Calu3 (cell line): ENCODE results near the gene PEX6. TPM values are rescaled to one million over a fixed set of nuclear protein-coding genes. Genes with fewer than 3 reads are reported as not detected.

Source experiments
- BruUV-seq: library from RNA; stranded (reverse); fragments of 400-500 nt; replicated peaks from 2 replicates; lab custom pipeline; 2021; lab: Mats Ljungman, UMichigan
- CTCF ChIA-PET: fragments of 300-600 bp; sonication (Branson Sonifier 250); formaldehyde crosslinking; loops from one replicate; lab custom pipeline; 2022; ENCODE audit warnings: antibody characterized with exemption; lab: Charles Lee
- DNase-seq: peaks from one replicate; pipeline ENCODE4 v3.0.0; 2022
- H3K27ac Mint-ChIP-seq: one replicate; pipeline ENCODE4 v1.8.0; 2022; ENCODE audit warnings: mixed read lengths; ENCODE audit not compliant: unreplicated experiment
- H3K27me3 Mint-ChIP-seq: one replicate; pipeline ENCODE4 v1.8.0; 2022; ENCODE audit warnings: mixed read lengths; ENCODE audit not compliant: unreplicated experiment
- H3K36me3 Mint-ChIP-seq: one replicate; pipeline ENCODE4 v1.8.0; 2022; ENCODE audit warnings: mild to moderate bottlenecking, moderate library complexity, mixed read lengths; ENCODE audit not compliant: insufficient read depth, unreplicated experiment
- H3K4me1 Mint-ChIP-seq: one replicate; pipeline ENCODE4 v1.8.0; 2022; ENCODE audit warnings: mild to moderate bottlenecking, low read depth, mixed read lengths; ENCODE audit not compliant: unreplicated experiment
- H3K4me3 Mint-ChIP-seq: one replicate; pipeline ENCODE4 v1.8.0; 2022; ENCODE audit warnings: mild to moderate bottlenecking, low read depth, moderate library complexity, mixed read lengths; ENCODE audit not compliant: unreplicated experiment
- H3K9me3 Mint-ChIP-seq: one replicate; pipeline ENCODE4 v1.8.0; 2022; ENCODE audit warnings: low read depth, mixed read lengths; ENCODE audit not compliant: unreplicated experiment
- CTCF ChIP-seq: fragments of 200-600 bp; IDR thresholded peaks from one replicate; pipeline ENCODE4 v1.8.0; 2022; ENCODE audit warnings: antibody characterized with exemption; ENCODE audit not compliant: unreplicated experiment
- intact Hi-C: fragments of 100-400 bp; cut with micrococcal nuclease; formaldehyde crosslinking; loops from one replicate; pipeline ENCODE4 v1.10.0; 2022; ENCODE audit not compliant: unreplicated experiment
- total RNA-seq: library from RNA; stranded (reverse); gene quantifications from 2 replicates; pipeline ENCODE4 v1.2.3, GENCODE V29; 2022

PEX6 gene
- total RNA-seq, 1 experiment from 2014 or later, result 27.8 TPM

GRCh38 chr6:43016943-43017334, 38.0 kb upstream of the PEX6 start:
- Mint-ChIP-seq H3K9me3 (no peaks in the 10 kb centered on the region), H3K27me3 (no peaks in the 10 kb centered on the region), H3K27ac (no peak overlapping the region), H3K4me1 (peaks cover 25% of the 10 kb centered on the region), H3K4me3 (no peak overlapping the region), H3K36me3 (peaks cover 49% of the 10 kb centered on the region)
- DNase-seq, result no peak
- intact Hi-C loops, result no loop called here
- CTCF ChIA-PET, result interaction anchor here (0.6 kb wide), 1 partner anchor 66 kb away, joined by 4 read pairs; no protein-coding TSS in a partner anchor
- BruUV-seq, result no TSS peak
- no peak for TF ChIP-seq CTCF

GRCh38 chr6:43016176-43016942, 37.4 kb upstream of the PEX6 start:
- H3K27ac Mint-ChIP-seq, result no peak overlapping the region
- H3K4me1 Mint-ChIP-seq, result peaks cover 28% of the 10 kb centered on the region
- DNase-seq, result no peak

GRCh38 chr6:43014434-43014909, 35.5 kb upstream of the PEX6 start:
- Mint-ChIP-seq H3K36me3 (peaks cover 39% of the 10 kb centered on the region), H3K4me3 (peak overlapping the region; percentile 97), H3K4me1 (peaks cover 28% of the 10 kb centered on the region), H3K27me3 (no peaks in the 10 kb centered on the region), H3K27ac (peak overlapping the region; percentile 85), H3K9me3 (no peaks in the 10 kb centered on the region)
- intact Hi-C loops, result no loop called here
- no peak for TF ChIP-seq CTCF
- no peak for DNase-seq
- CTCF ChIA-PET, result interaction anchor here (0.6 to 2.8 kb wide), 11 partner anchors 12 to 294 kb away, joined by 3 to 15 read pairs (median 4); partner anchors contain the start of genes CNPY3, CRIP3, CUL7 and KLC4
- no TSS peak for BruUV-seq

More at GRCh38 chr6:43016176-43016942, 37.4 kb upstream of the PEX6 start:
- no peaks in the 10 kb centered on the region for H3K27me3 Mint-ChIP-seq
- no peaks in the 10 kb centered on the region for H3K9me3 Mint-ChIP-seq
- intact Hi-C loops, result no loop called here
- peaks cover 49% of the 10 kb centered on the region for H3K36me3 Mint-ChIP-seq
- CTCF ChIA-PET, result interaction anchor here (0.6 kb wide), 2 partner anchors 66 to 271 kb away, joined by 4 read pairs; partner anchors contain the start of gene TBCC
- H3K4me3 Mint-ChIP-seq, result peak overlapping the region; percentile 10
- BruUV-seq, result no TSS peak
- TF ChIP-seq CTCF, result no peak

- DNase-seq, result peak; percentile 100
- no peaks in the 10 kb centered on the region for H3K9me3 Mint-ChIP-seq
- no TSS peak for BruUV-seq
- H3K27me3 Mint-ChIP-seq, result no peaks in the 10 kb centered on the region
- H3K36me3 Mint-ChIP-seq, result peaks cover 37% of the 10 kb centered on the region
- CTCF ChIA-PET, result interaction anchor here (0.6 to 2.8 kb wide), 12 partner anchors 11 to 295 kb away, joined by 3 to 15 read pairs (median 4); partner anchors contain the start of genes CNPY3, CRIP3, CUL7 and KLC4
- TF ChIP-seq CTCF, result no peak
- intact Hi-C loops, result loop anchor here (2.0 kb wide), 1 partner anchor 17 kb away; no protein-coding TSS in a partner anchor
- H3K4me1 Mint-ChIP-seq, result peaks cover 28% of the 10 kb centered on the region
- peak within 1 kb of the TSS; percentile 97 for H3K4me3 Mint-ChIP-seq
- H3K27ac Mint-ChIP-seq, result peak within 1 kb of the TSS; percentile 85
These were observed 35.0 kb upstream of the PEX6 start, which contains the start of the genes KLHDC3 and MEA1 for GRCh38 chr6:43013843-43014433. Gene KLHDC3, plus strand, starts transcription at chr6:43014249. Its CDS starts 2,944 bp downstream, at chr6:43017193. Gene MEA1, minus strand, starts transcription at chr6:43013946. Its CDS starts 133 bp downstream, at chr6:43013813.
